ENCODE measurements around the gene KCNQ1. TPM values are rescaled to one million over a fixed set of nuclear protein-coding genes. Genes with fewer than 3 reads are reported as not detected.

KCNQ1 gene
- total RNA-seq, 1 experiment from 2014 or later, result 2.5 TPM

DNA sequence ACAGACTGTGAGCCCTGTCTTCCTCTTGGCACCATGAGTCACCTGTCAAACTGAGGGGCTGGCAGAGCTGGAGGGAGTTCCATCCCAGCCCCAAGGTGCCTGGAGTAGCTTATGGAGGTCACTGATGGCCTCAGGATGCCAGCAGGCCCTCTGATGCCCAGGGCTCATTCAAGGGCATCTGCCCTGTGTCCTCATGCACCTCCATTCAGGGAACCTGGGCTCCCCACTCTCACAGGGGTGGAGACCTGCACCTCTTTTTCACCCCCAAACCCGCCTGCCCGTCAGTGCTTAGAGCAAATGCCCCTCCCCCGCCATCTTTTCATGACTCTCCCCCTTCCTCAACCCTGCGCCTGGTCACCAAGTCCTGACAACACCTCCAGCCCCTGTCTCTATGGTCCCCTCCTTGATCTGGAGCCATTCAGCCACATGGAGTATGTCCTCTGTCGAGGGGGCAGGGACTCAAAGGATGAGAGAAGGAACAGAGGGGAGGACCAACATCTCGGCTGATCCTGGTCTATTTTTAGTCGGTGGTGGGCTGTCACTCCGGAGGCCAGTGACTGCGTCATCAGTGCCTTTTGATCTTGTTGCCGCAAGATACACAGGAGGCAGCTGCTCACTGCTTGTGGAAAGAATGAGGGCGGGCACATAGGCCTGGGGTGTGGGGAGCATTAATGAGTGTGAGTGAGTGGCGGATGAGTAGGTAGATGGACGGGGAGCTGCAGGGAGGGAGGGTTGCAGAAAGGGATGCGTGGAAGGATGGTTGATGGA, 368.5 kb downstream of the KCNQ1 start (continued):
- TF ChIP-seq, protein P1, sequence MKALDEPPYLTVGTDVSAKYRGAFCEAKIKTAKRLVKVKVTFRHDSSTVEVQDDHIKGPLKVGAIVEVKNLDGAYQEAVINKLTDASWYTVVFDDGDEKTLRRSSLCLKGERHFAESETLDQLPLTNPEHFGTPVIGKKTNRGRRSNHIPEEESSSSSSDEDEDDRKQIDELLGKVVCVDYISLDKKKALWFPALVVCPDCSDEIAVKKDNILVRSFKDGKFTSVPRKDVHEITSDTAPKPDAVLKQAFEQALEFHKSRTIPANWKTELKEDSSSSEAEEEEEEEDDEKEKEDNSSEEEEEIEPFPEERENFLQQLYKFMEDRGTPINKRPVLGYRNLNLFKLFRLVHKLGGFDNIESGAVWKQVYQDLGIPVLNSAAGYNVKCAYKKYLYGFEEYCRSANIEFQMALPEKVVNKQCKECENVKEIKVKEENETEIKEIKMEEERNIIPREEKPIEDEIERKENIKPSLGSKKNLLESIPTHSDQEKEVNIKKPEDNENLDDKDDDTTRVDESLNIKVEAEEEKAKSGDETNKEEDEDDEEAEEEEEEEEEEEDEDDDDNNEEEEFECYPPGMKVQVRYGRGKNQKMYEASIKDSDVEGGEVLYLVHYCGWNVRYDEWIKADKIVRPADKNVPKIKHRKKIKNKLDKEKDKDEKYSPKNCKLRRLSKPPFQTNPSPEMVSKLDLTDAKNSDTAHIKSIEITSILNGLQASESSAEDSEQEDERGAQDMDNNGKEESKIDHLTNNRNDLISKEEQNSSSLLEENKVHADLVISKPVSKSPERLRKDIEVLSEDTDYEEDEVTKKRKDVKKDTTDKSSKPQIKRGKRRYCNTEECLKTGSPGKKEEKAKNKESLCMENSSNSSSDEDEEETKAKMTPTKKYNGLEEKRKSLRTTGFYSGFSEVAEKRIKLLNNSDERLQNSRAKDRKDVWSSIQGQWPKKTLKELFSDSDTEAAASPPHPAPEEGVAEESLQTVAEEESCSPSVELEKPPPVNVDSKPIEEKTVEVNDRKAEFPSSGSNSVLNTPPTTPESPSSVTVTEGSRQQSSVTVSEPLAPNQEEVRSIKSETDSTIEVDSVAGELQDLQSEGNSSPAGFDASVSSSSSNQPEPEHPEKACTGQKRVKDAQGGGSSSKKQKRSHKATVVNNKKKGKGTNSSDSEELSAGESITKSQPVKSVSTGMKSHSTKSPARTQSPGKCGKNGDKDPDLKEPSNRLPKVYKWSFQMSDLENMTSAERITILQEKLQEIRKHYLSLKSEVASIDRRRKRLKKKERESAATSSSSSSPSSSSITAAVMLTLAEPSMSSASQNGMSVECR (CRISPR knock-in tag; IDR thresholded peaks at IDR 0.05; ENCODE audit: borderline replicate concordance), result no peak
- TF ChIP-seq, protein P2, sequence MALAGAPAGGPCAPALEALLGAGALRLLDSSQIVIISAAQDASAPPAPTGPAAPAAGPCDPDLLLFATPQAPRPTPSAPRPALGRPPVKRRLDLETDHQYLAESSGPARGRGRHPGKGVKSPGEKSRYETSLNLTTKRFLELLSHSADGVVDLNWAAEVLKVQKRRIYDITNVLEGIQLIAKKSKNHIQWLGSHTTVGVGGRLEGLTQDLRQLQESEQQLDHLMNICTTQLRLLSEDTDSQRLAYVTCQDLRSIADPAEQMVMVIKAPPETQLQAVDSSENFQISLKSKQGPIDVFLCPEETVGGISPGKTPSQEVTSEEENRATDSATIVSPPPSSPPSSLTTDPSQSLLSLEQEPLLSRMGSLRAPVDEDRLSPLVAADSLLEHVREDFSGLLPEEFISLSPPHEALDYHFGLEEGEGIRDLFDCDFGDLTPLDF (CRISPR knock-in tag; IDR thresholded peaks at IDR 0.05), result no peak
- TF ChIP-seq, protein P3, sequence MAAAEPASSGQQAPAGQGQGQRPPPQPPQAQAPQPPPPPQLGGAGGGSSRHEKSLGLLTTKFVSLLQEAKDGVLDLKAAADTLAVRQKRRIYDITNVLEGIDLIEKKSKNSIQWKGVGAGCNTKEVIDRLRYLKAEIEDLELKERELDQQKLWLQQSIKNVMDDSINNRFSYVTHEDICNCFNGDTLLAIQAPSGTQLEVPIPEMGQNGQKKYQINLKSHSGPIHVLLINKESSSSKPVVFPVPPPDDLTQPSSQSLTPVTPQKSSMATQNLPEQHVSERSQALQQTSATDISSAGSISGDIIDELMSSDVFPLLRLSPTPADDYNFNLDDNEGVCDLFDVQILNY (CRISPR knock-in tag; IDR thresholded peaks at IDR 0.05), result no peak
- TF ChIP-seq TCF7 (CRISPR knock-in tag; IDR thresholded peaks at IDR 0.05; ENCODE audit: low read depth), result no peak
- no peak for TF ChIP-seq ZNF263 (CRISPR knock-in tag; IDR thresholded peaks at IDR 0.05; ENCODE audit: low read depth)
- TF ChIP-seq GRHL2 (CRISPR knock-in tag; IDR thresholded peaks at IDR 0.05; ENCODE audit: insufficient replicate concordance, severe bottlenecking), result no peak
- no peak for TF ChIP-seq OVOL2 (CRISPR knock-in tag; IDR thresholded peaks at IDR 0.05; ENCODE audit: borderline replicate concordance)
- TF ChIP-seq, protein P4, sequence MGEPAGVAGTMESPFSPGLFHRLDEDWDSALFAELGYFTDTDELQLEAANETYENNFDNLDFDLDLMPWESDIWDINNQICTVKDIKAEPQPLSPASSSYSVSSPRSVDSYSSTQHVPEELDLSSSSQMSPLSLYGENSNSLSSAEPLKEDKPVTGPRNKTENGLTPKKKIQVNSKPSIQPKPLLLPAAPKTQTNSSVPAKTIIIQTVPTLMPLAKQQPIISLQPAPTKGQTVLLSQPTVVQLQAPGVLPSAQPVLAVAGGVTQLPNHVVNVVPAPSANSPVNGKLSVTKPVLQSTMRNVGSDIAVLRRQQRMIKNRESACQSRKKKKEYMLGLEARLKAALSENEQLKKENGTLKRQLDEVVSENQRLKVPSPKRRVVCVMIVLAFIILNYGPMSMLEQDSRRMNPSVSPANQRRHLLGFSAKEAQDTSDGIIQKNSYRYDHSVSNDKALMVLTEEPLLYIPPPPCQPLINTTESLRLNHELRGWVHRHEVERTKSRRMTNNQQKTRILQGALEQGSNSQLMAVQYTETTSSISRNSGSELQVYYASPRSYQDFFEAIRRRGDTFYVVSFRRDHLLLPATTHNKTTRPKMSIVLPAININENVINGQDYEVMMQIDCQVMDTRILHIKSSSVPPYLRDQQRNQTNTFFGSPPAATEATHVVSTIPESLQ (CRISPR knock-in tag; IDR thresholded peaks at IDR 0.05), result no peak
- TF ChIP-seq ELF4 (CRISPR knock-in tag; IDR thresholded peaks at IDR 0.05; ENCODE audit: low read depth), result no peak
- TF ChIP-seq JUN (CRISPR knock-in tag; IDR thresholded peaks at IDR 0.05), result no peak

DNA sequence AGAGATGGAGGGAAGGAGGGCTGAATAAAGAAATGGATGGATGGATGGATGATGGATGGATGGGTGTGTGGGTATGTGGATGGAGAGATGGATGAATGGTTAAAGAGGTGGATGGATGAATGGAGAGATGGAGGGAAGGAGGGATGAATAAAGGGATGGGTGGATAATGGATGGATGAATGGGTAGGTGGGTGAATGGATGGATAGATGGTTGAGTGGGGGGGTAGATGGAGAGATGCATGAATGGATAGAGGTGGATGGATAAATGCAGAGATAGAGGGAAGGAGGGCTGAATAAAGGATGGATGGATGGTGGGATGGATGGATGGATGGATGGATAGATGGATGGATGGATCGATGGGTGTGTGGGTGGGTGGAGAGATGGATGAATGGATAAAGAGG, 369.2 kb downstream of the KCNQ1 start:
- H3K27me3 Mint-ChIP-seq (ENCODE audit: low read depth), result peaks cover 97% of the 10 kb centered on the region
- TF ChIP-seq KAT7 (CRISPR knock-in tag; IDR thresholded peaks at IDR 0.05; ENCODE audit: borderline replicate concordance), result no peak
- TF ChIP-seq, protein P5, sequence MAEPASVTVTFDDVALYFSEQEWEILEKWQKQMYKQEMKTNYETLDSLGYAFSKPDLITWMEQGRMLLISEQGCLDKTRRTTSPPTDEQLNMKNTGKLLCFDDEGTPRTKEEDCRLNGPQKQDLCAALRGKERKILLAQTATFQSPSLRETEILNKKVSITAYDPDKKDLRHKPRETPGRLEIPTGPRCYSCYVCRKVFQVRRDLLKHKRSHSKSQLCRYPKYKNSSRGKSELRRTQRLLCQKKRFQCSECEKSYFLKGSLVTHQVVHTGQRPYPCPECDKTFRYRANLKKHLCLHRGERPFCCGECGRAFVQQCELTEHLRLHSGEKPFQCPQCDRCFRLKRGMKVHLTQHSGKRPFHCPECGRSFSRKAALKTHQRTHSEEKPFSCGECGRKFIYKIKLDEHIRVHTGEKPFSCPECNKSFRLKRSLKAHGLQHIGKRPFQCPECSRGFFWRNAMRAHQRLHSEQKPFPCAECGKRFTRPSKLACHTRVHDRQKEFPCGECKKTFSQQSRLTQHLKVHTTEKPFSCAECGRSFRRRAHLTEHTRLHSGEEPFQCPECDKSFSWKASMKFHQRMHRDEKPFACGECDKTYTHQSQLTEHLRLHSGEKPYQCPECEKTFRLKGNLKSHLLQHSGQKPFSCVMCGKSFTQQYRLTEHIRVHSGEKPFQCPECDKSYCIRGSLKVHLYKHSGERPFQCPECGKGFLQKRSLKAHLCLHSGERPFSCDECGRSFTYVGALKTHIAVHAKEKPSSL (CRISPR knock-in tag; conservative IDR thresholded peaks at IDR 0.05), result no peak
- TF ChIP-seq, protein P6, sequence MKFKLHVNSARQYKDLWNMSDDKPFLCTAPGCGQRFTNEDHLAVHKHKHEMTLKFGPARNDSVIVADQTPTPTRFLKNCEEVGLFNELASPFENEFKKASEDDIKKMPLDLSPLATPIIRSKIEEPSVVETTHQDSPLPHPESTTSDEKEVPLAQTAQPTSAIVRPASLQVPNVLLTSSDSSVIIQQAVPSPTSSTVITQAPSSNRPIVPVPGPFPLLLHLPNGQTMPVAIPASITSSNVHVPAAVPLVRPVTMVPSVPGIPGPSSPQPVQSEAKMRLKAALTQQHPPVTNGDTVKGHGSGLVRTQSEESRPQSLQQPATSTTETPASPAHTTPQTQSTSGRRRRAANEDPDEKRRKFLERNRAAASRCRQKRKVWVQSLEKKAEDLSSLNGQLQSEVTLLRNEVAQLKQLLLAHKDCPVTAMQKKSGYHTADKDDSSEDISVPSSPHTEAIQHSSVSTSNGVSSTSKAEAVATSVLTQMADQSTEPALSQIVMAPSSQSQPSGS (CRISPR knock-in tag; IDR thresholded peaks at IDR 0.05; ENCODE audit: borderline replicate concordance, low read depth), result no peak
- TF ChIP-seq, protein P1 (CRISPR knock-in tag; IDR thresholded peaks at IDR 0.05; ENCODE audit: borderline replicate concordance), result no peak
- TF ChIP-seq, protein P7, sequence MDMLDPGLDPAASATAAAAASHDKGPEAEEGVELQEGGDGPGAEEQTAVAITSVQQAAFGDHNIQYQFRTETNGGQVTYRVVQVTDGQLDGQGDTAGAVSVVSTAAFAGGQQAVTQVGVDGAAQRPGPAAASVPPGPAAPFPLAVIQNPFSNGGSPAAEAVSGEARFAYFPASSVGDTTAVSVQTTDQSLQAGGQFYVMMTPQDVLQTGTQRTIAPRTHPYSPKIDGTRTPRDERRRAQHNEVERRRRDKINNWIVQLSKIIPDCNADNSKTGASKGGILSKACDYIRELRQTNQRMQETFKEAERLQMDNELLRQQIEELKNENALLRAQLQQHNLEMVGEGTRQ (CRISPR knock-in tag; IDR thresholded peaks at IDR 0.05), result no peak

More for the DNA sequence above, 369.2 kb downstream of the KCNQ1 start:
- POLR2A ChIA-PET, result no interaction called here
- peaks cover 18% of the 10 kb centered on the region for H3K4me1 Mint-ChIP-seq
- H3K36me3 Mint-ChIP-seq, result peaks cover 7% of the 10 kb centered on the region
- H3K4me3 Mint-ChIP-seq, result no peak overlapping the region
- CTCF ChIA-PET, result no interaction called here
- DNase-seq (ENCODE audit: low spot score) (no peak), ATAC-seq (no peak)
- peaks cover 7% of the 10 kb centered on the region for H3K9me3 Mint-ChIP-seq
- H3K27ac Mint-ChIP-seq, result no peak overlapping the region

Measured in WTC11 (cell line).